Measurements from ENCODE around the gene SPATA3. TPM values are rescaled to one million over a fixed set of nuclear protein-coding genes. Genes with fewer than 3 reads are reported as not detected.

The SPATA3 gene
- total and polyA plus RNA-seq, 2 of the 13 experiments (the other 11 are each of a cell fraction or from before 2014, with no cell fraction given), result not detected

- in situ Hi-C loops (cut with HindIII; ENCODE audit: extremely low pct_ligation_motif_present, low pct_unique_long_range_greater_than_20kb), result no loop called here
- no peaks in the 10 kb centered on the region for H3K79me2 ChIP-seq (ENCODE audit: insufficient read depth, low read length)
- no peaks in the 10 kb centered on the region for H4K20me1 ChIP-seq (ENCODE audit: insufficient read depth, low read length)
- ATAC-seq (no peak), FAIRE-seq (no peak), DNase-seq (ENCODE audit: low spot score) (no peak)
- no peak for TF ChIP-seq HOMEZ (CRISPR knock-in tag; IDR thresholded peaks at IDR 0.05; ENCODE audit: low read depth)
- no peak for TF ChIP-seq PREB (CRISPR knock-in tag; IDR thresholded peaks at IDR 0.05)
- no peak for TF ChIP-seq JDP2 (CRISPR knock-in tag; IDR thresholded peaks at IDR 0.05; ENCODE audit: borderline replicate concordance)
- TF ChIP-seq SPEN (CRISPR knock-in tag; IDR thresholded peaks at IDR 0.05; ENCODE audit: low read depth), result no peak
- TF ChIP-seq ZNF367 (CRISPR knock-in tag; IDR thresholded peaks at IDR 0.05; ENCODE audit: borderline replicate concordance), result no peak
- no peak for TF ChIP-seq BORCS8-MEF2B (CRISPR knock-in tag; IDR thresholded peaks at IDR 0.05)
- no peak for TF ChIP-seq U2AF2 (IDR thresholded peaks at IDR 0.05; ENCODE audit: low read depth, low read length)
- no peak for TF ChIP-seq ELF1 (CRISPR knock-in tag; IDR thresholded peaks at IDR 0.05)
- no peak for TF ChIP-seq ZBED4 (CRISPR knock-in tag; IDR thresholded peaks at IDR 0.05; ENCODE audit: borderline replicate concordance)
- no peak for TF ChIP-seq ZNF772 (CRISPR knock-in tag; IDR thresholded peaks at IDR 0.05)
- intact Hi-C loops (cut with micrococcal nuclease; ENCODE audit: unreplicated experiment), result no loop called here
- no peak overlapping the region for H3K4me2 ChIP-seq (ENCODE audit: low read depth, low read length)
- ChIA-PET POLR2A (interaction anchor here (0.6 to 1.1 kb wide), 2 partner anchors 59 to 60 kb away, joined by 3 read pairs; no protein-coding TSS in a partner anchor), CTCF (ENCODE audit: low intra/inter-chr PET ratio, low total read pairs) (no interaction called here)
- no peak overlapping the region for H3K27ac ChIP-seq (ENCODE audit: extremely low read length, insufficient read depth, low read length)
- H2AFZ ChIP-seq (ENCODE audit: low read length), result no peak overlapping the region
- H3K9ac ChIP-seq (ENCODE audit: insufficient read depth, low read depth, low read length), result no peak overlapping the region
- no peaks in the 10 kb centered on the region for H3K9me3 ChIP-seq (ENCODE audit: low read length)
- WGBS (ENCODE audit: low lambda C conversion rate), result 66% methylated on average over 7 of the region's 7 CpGs
- BruUV-seq (replicated peaks), result no TSS peak
- H3K27me3 ChIP-seq (ENCODE audit: control insufficient read depth in 1 of 2, insufficient read depth in 2 of 2, low read length in 2 of 2), result peaks cover 4 to 45% of the 10 kb centered on the region in 2 experiments; a peak in 3 of 5 replicates
- H3K36me3 ChIP-seq (replicated peaks in 1 of 2; ENCODE audit: control insufficient read depth in 1 of 2, insufficient read depth in 2 of 2, low read length in 2 of 2), result no peaks in the 10 kb centered on the region
- no peak overlapping the region for H3K4me3 ChIP-seq (replicated peaks in 1 of 3; ENCODE audit: insufficient read depth in 1 of 3, low read depth in 2 of 3, low read length in 3 of 3)
- peaks cover 29% of the 10 kb centered on the region for H3K4me1 ChIP-seq (ENCODE audit: insufficient read depth, low read length)
Measured at GRCh38 chr2:230991598-230991997, 4.3 kb upstream of the SPATA3 start.
